ENCODE data around the gene FXN.

Gene FXN

DNA sequence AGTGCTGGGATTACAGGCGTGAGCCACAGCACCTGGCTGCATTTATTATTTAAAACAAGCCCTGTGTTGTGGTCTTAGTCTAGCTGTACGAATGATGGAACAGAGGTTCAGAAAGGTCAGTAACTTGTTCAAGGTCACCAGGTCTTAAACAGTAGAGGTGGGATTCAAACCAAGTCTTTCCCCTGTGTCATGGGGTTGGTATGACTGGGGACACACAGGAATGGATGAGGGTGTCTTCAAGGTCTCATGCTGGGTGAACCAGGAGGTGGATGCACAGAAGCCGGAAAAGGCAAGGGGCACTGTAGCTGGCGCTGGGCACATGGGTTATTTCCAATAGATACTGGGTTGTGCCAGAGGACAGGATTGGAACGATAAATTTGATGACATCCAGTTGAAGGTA, 106.3 kb downstream of the FXN start:
- no peaks in the 10 kb centered on the region for H3K4me1 ChIP-seq (ENCODE audit: insufficient read depth, low read length)
- H3K9ac ChIP-seq (ENCODE audit: low read depth, low read length) = no peak overlapping the region
- no peaks in the 10 kb centered on the region for H3K9me3 ChIP-seq (ENCODE audit: control insufficient read depth, insufficient read depth, low read length)
- H3K36me3 ChIP-seq (ENCODE audit: insufficient read depth, low read length) = no peaks in the 10 kb centered on the region; the same call in 1 of the 2 replicates

DNA sequence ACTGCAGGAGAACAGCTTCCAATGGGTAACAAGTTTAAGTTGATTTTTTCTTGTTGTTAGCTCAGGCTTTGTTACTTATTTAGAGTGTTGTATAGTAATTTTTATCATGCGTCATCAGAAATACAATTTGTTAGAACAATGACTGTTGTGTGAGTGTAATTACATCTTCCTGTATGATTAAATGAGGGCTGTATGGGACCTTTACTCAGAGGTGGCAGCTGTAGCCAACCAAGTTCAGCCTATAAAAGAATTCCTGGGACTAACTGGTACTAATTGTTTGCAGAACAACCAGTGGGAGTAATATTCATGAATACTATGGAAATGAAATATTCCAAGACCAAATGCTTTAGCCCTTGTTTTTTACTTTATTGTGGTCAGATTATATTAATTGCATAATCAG, 107.7 kb downstream of the FXN start:
- Histone ChIP-seq H3K36me3 (ENCODE audit: insufficient read depth, low read length) (no peaks in the 10 kb centered on the region), H3K9me3 (ENCODE audit: control insufficient read depth, insufficient read depth, low read length) (no peaks in the 10 kb centered on the region), H3K9ac (ENCODE audit: low read depth, low read length) (no peak overlapping the region), H3K4me1 (ENCODE audit: insufficient read depth, low read length) (no peaks in the 10 kb centered on the region)

DNA sequence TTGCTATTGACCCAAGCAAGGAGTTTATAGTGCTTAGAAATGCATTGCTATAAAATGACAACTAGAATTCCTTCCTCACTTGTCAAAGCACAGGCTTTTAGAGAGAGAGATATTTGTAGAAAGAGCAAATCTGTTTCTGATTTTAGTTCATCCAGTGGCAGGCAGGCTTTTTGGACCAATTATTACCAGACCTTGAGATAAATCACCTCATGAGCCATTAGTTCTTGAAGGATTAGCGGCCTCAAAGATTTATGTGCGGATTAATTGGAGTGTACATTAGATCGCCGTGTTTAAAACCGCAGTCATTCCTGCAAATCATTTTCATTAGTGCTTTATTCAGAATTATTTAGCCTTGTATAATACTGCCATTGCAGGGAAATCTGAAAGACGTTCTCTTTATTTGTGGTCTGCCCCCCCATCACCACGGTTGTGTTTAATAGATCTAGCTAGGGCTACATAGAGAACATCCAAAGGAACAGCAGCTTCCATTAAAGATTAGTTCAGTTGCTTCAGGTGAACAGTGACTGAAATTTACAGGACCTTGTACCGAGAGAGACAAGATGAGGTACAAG, 109.7 kb downstream of the FXN start:
- no peaks in the 10 kb centered on the region for H3K36me3 ChIP-seq (ENCODE audit: insufficient read depth, low read length)
- H3K9ac ChIP-seq (ENCODE audit: low read depth, low read length) = no peak overlapping the region
- H3K9me3 ChIP-seq (ENCODE audit: control insufficient read depth, insufficient read depth, low read length) = no peaks in the 10 kb centered on the region
- peaks cover 5% of the 10 kb centered on the region; the same call in 1 of the 2 replicates for H3K4me1 ChIP-seq (ENCODE audit: insufficient read depth, low read length)

DNA sequence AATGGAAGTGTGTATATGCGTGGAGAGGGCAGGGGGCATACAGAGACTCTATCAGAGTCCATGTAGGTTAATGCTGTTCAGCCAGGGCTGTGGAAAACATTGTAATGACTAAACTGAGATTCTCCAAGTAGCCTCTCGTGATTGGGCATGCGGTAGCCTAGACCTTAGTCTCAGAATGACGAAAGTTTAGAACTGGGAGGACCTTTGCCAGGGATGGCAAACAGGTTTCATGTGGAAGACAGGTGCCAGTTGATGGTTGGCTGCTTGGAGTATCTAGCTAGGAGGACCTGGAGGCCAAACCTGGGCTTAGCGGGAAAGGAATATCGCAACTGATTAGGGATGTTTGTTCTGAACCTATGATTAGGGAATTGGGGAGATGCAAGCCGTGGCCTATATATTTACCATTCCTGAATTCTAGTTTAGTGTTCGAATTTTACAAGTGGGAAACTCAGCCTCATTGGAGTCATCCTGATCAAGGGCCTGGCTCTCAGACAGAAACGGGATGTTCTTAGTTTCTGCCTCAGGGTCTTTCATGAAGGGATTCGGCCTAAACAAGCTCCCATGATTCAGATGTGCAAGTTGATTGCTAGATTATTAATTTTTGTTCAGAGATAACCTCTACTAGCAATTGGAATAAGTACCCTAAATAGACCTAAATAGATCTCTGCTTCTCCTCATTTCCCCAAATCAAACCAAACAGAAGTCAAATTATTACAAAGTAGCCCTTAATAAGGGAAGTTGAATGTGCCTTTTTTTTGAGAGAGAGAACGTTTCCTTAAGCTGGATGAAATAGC, 111.7 kb downstream of the FXN start:
- Histone ChIP-seq H3K36me3 (ENCODE audit: insufficient read depth, low read length) (no peaks in the 10 kb centered on the region), H3K9ac (ENCODE audit: low read depth, low read length) (no peak overlapping the region), H3K4me1 (ENCODE audit: insufficient read depth, low read length) (peaks cover 5% of the 10 kb centered on the region; the same call in 1 of the 2 replicates), H3K9me3 (ENCODE audit: control insufficient read depth, insufficient read depth, low read length) (no peaks in the 10 kb centered on the region)

DNA sequence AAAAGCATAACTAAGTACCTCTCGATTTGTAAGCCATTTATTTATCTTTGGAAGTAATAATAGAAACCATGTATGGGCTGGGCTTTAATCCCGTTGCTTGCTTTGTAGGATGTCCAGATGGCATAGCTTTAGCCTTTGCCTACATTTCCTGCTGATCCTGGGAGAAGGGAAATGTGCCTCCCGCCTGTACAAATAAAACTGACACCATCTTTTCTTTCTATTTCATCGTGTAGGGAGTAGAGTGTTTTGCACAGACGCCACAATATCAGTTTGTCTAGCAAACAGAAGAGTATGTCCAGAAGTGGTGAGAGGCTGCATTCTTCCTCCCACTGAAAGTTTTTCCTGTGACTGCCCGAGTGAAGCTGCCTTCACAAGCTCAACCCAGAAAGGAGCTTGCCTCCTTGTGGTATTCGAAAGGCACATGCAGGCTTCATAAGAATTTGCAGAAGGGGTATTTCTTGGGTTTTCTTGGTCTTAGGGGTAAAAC, 113.8 kb downstream of the FXN start:
- Histone ChIP-seq H3K36me3 (ENCODE audit: insufficient read depth, low read length) (no peaks in the 10 kb centered on the region), H3K4me1 (ENCODE audit: insufficient read depth, low read length) (peaks cover 11% of the 10 kb centered on the region; the same call in 1 of the 2 replicates), H3K9me3 (ENCODE audit: control insufficient read depth, insufficient read depth, low read length) (no peaks in the 10 kb centered on the region), H3K9ac (ENCODE audit: low read depth, low read length) (no peak overlapping the region)
